NCI-H1092 treated with DMSO at 0.1 percent for 48 hours (cell line): ENCODE results near the gene RSPO4.

ENCODE experiments used
- DNase-seq: peaks from one replicate; lab custom pipeline; 2025; lab: John Stamatoyannopoulos, UW

The RSPO4 gene

GRCh38 chr20:910132-910869 is 91.8 kb downstream of the RSPO4 start:
- DNase-seq = no peak

DNA sequence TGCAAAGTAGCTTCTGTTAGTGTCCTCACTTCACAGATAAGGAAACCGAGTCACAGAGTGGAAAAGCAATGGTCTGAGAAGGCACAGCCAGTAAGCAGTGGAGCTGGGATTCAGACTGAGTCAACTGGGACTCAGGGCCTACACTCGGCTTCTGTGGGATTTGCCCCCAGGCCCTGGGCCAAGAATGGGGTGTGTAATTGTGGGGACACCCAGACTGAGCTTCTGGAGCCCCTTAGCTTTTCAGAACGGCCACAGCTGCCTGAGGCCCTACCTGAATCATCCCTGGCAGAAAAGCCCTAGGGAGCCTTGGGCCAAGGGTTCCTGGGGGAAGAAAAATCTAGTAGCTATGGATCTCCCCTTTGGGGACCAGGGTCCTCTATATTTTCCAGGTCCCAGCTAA is 92.5 kb downstream of the RSPO4 start:
- DNase-seq = no peak
